NCI-H2081 (cell line): ENCODE data around the gene C3.
"Not testable (repeated sequence)": the region's sequence is repeated elsewhere in the genome, so short reads cannot be mapped to it uniquely, and the experiment has no call there.

ENCODE experiments used
- DNase-seq, 2 experiments: peaks; one replicate each; lab custom pipeline; 2025; lab: John Stamatoyannopoulos, UW

C3 gene

GRCh38 chr19:6720369-6721137, at the start of gene C3:
TSS of gene C3 (minus strand) at chr19:6720650. CDS start at chr19:6720589, 61 bp downstream.
- no peak for DNase-seq

GRCh38 chr19:6769006-6769619, 48.7 kb upstream of the C3 start:
- DNase-seq: no peak

GRCh38 chr19:6768236-6768785, 47.9 kb upstream of the C3 start:
- DNase-seq: no peak

GRCh38 chr19:6767357-6768235, 47.1 kb upstream of the C3 start, which contains the start of gene SH2D3A:
TSS of gene SH2D3A (minus strand) at chr19:6767435. CDS start at chr19:6763748, 3,687 bp downstream.
- peak; percentile 67 to 85 for DNase-seq

GRCh38 chr19:6767081-6767356, 46.6 kb upstream of the C3 start:
- DNase-seq: no peak

- no peak for DNase-seq
These were observed 46.1 kb upstream of the C3 start for GRCh38 chr19:6766357-6767080.

- DNase-seq: peak; percentile 40 to 67
These were observed 45.4 kb upstream of the C3 start for GRCh38 chr19:6765738-6766356.

GRCh38 chr19:6762253-6762797, 41.9 kb upstream of the C3 start:
- not testable (repeated sequence) for DNase-seq

GRCh38 chr19:6761053-6761676, 40.7 kb upstream of the C3 start:
- no peak for DNase-seq

GRCh38 chr19:6760606-6761005, 40.2 kb upstream of the C3 start:
- no peak for DNase-seq

- DNase-seq: no peak
These were observed 34.4 kb upstream of the C3 start for GRCh38 chr19:6754653-6755463.

GRCh38 chr19:6754136-6754535, 33.7 kb upstream of the C3 start:
- no peak for DNase-seq

- no peak for DNase-seq
These were observed 33.0 kb upstream of the C3 start for GRCh38 chr19:6753178-6754031.

GRCh38 chr19:6752256-6753177, 32.1 kb upstream of the C3 start:
- DNase-seq: no peak

- DNase-seq: no peak
These were observed 30.7 kb upstream of the C3 start for GRCh38 chr19:6751189-6751588.

- DNase-seq: no peak
These were observed 29.6 kb upstream of the C3 start for GRCh38 chr19:6750062-6750461.

GRCh38 chr19:6748543-6748942, 28.1 kb upstream of the C3 start:
- not testable (repeated sequence) for DNase-seq

GRCh38 chr19:6745965-6746364, 25.5 kb upstream of the C3 start:
- DNase-seq: no peak
